WTC11 (cell line): Measurements from ENCODE around the gene RILP. TPM values are rescaled to one million over a fixed set of nuclear protein-coding genes. Genes with fewer than 3 reads are reported as not detected.
A peak's percentile ranks its signal among the peaks of the same experiment; 100 is the strongest.

Experiments used
- ATAC-seq: fragments of 200-7000 bp; cut with Tn5 transposase; 2 replicates; pipeline ENCODE4 v1.10.0; 2021; ENCODE audit warnings: mild to moderate bottlenecking, moderate library complexity
- CTCF ChIA-PET: fragments of 300-600 bp; sonication (Branson Sonifier 250); formaldehyde crosslinking; loops from one replicate; lab custom pipeline; 2021; ENCODE audit warnings: antibody characterized with exemption; lab: Charles Lee
- POLR2A ChIA-PET: fragments of 350-600 bp; sonication (Branson Sonifier 250); formaldehyde crosslinking; loops from one replicate; lab custom pipeline; 2021; ENCODE audit warnings: antibody characterized with exemption; lab: Charles Lee
- DNase-seq: peaks from one replicate; pipeline ENCODE4 v3.0.0; 2021; ENCODE audit warnings: low spot score
- H3K27ac Mint-ChIP-seq: 2 replicates; pipeline ENCODE4 v1.8.0; 2021; ENCODE audit warnings: mixed read lengths
- H3K27me3 Mint-ChIP-seq: 2 replicates; pipeline ENCODE4 v1.8.0; 2021; ENCODE audit warnings: low read depth, mild to moderate bottlenecking, moderate library complexity, mixed read lengths
- H3K36me3 Mint-ChIP-seq: 2 replicates; pipeline ENCODE4 v1.8.0; 2021; ENCODE audit warnings: mixed read lengths
- H3K4me1 Mint-ChIP-seq: 2 replicates; pipeline ENCODE4 v1.8.0; 2022; ENCODE audit warnings: mixed read lengths
- H3K4me3 Mint-ChIP-seq: 2 replicates; pipeline ENCODE4 v1.8.0; 2021; ENCODE audit warnings: mild to moderate bottlenecking, moderate library complexity, mixed read lengths
- H3K9me3 Mint-ChIP-seq: 2 replicates; pipeline ENCODE4 v1.8.0; 2021; ENCODE audit warnings: mixed read lengths
- ARID4B ChIP-seq: sonication (generic); formaldehyde crosslinking; IDR thresholded peaks from 2 replicates; pipeline ENCODE4 v1.8.0; 2023; ENCODE audit warnings: missing genetic modification reagents, mild to moderate bottlenecking, borderline replicate concordance
- CREM ChIP-seq: sonication (generic); formaldehyde crosslinking; IDR thresholded peaks from 2 replicates; pipeline ENCODE4 v1.8.1; 2022; ENCODE audit warnings: mild to moderate bottlenecking, missing genetic modification reagents, moderate library complexity
- FOXK1 ChIP-seq: sonication (generic); formaldehyde crosslinking; IDR thresholded peaks from 2 replicates; pipeline ENCODE4 v1.8.0; 2022; ENCODE audit warnings: mild to moderate bottlenecking, moderate library complexity, missing genetic modification reagents
- HMGA2 ChIP-seq: fragments of 250-450 bp; sonication (Bioruptor Pico); IDR thresholded peaks from 2 replicates; pipeline ENCODE4 v1.4.0; 2021; ENCODE audit warnings: mild to moderate bottlenecking, moderate library complexity
- HMGXB4 ChIP-seq: sonication (generic); formaldehyde crosslinking; IDR thresholded peaks from 2 replicates; pipeline ENCODE4 v1.8.1; 2023; ENCODE audit warnings: mild to moderate bottlenecking, moderate library complexity, missing genetic modification reagents
- KAT7 ChIP-seq: sonication (generic); formaldehyde crosslinking; IDR thresholded peaks from 2 replicates; pipeline ENCODE4 v1.8.1; 2023; ENCODE audit warnings: missing genetic modification reagents, mild to moderate bottlenecking, borderline replicate concordance
- MLX ChIP-seq: sonication (generic); formaldehyde crosslinking; IDR thresholded peaks from 2 replicates; pipeline ENCODE4 v1.8.1; 2023; ENCODE audit warnings: mild to moderate bottlenecking, missing genetic modification reagents, moderate library complexity
- MXD4 ChIP-seq: fragments of 250-450 bp; sonication (Bioruptor Pico); IDR thresholded peaks from 2 replicates; pipeline ENCODE4 v1.8.0; 2021; ENCODE audit warnings: mild to moderate bottlenecking, moderate library complexity, borderline replicate concordance
- NR1H2 ChIP-seq: sonication (generic); formaldehyde crosslinking; IDR thresholded peaks from 2 replicates; pipeline ENCODE4 v1.9.0; 2021; ENCODE audit warnings: mild to moderate bottlenecking, moderate library complexity, missing genetic modification reagents
- NR3C1 ChIP-seq: sonication (generic); formaldehyde crosslinking; conservative IDR thresholded peaks from 2 replicates; pipeline ENCODE4 v1.8.1; 2023; ENCODE audit warnings: low read depth, mild to moderate bottlenecking, missing genetic modification reagents
- SOX15 ChIP-seq: fragments of 250-450 bp; sonication (Bioruptor Pico); IDR thresholded peaks from 2 replicates; pipeline ENCODE4 v1.9.0; 2021; ENCODE audit warnings: mild to moderate bottlenecking
- TEAD1 ChIP-seq: sonication (generic); formaldehyde crosslinking; IDR thresholded peaks from 2 replicates; pipeline ENCODE4 v1.8.0; 2022; ENCODE audit warnings: mild to moderate bottlenecking, missing genetic modification reagents
- TEAD4 ChIP-seq: sonication (generic); formaldehyde crosslinking; IDR thresholded peaks from 2 replicates; pipeline ENCODE4 v1.8.0; 2022; ENCODE audit warnings: mild to moderate bottlenecking, missing genetic modification reagents
- ZNF219 ChIP-seq: sonication (generic); formaldehyde crosslinking; IDR thresholded peaks from 2 replicates; pipeline ENCODE4 v1.8.0; 2023; ENCODE audit warnings: missing genetic modification reagents, mild to moderate bottlenecking, borderline replicate concordance
- ZNF232 ChIP-seq: sonication (generic); formaldehyde crosslinking; IDR thresholded peaks from 2 replicates; pipeline ENCODE4 v1.8.0; 2022; ENCODE audit warnings: mild to moderate bottlenecking, missing genetic modification reagents
- ZNF263 ChIP-seq: sonication (generic); formaldehyde crosslinking; IDR thresholded peaks from 2 replicates; pipeline ENCODE4 v1.8.1; 2022; ENCODE audit warnings: low read depth, mild to moderate bottlenecking, moderate library complexity, missing genetic modification reagents
- ZNF281 ChIP-seq: sonication (generic); formaldehyde crosslinking; IDR thresholded peaks from 2 replicates; pipeline ENCODE4 v1.8.0; 2023; ENCODE audit warnings: mild to moderate bottlenecking, missing genetic modification reagents
- ZNF317 ChIP-seq: sonication (generic); formaldehyde crosslinking; IDR thresholded peaks from 2 replicates; pipeline ENCODE4 v1.8.1; 2023; ENCODE audit warnings: low read depth, mild to moderate bottlenecking, moderate library complexity, missing genetic modification reagents, borderline replicate concordance
- ZNF416 ChIP-seq: fragments of 250-450 bp; sonication (Bioruptor Pico); IDR thresholded peaks from 2 replicates; pipeline ENCODE4 v1.9.0; 2021; ENCODE audit warnings: mild to moderate bottlenecking, inconsistent platforms
- total RNA-seq: library from RNA; stranded (reverse); gene quantifications from 3 replicates; pipeline ENCODE4 v1.2.3, GENCODE V29; 2021
- TF ChIP-seq, protein P1 (sequence below): sonication (generic); formaldehyde crosslinking; IDR thresholded peaks from 2 replicates; pipeline ENCODE4 v1.8.1; 2023; ENCODE audit warnings: mild to moderate bottlenecking, missing genetic modification reagents, moderate library complexity
- TF ChIP-seq, protein P2 (sequence below): sonication (generic); formaldehyde crosslinking; IDR thresholded peaks from 2 replicates; pipeline ENCODE4 v1.8.1; 2022; ENCODE audit warnings: mild to moderate bottlenecking, moderate library complexity, missing genetic modification reagents
- TF ChIP-seq, protein P3 (sequence below): sonication (generic); formaldehyde crosslinking; IDR thresholded peaks from 2 replicates; pipeline ENCODE4 v1.8.1; 2023; ENCODE audit warnings: mild to moderate bottlenecking, missing genetic modification reagents

Gene RILP
- total RNA-seq, 1 experiment from 2014 or later, result 11.7 TPM

DNA sequence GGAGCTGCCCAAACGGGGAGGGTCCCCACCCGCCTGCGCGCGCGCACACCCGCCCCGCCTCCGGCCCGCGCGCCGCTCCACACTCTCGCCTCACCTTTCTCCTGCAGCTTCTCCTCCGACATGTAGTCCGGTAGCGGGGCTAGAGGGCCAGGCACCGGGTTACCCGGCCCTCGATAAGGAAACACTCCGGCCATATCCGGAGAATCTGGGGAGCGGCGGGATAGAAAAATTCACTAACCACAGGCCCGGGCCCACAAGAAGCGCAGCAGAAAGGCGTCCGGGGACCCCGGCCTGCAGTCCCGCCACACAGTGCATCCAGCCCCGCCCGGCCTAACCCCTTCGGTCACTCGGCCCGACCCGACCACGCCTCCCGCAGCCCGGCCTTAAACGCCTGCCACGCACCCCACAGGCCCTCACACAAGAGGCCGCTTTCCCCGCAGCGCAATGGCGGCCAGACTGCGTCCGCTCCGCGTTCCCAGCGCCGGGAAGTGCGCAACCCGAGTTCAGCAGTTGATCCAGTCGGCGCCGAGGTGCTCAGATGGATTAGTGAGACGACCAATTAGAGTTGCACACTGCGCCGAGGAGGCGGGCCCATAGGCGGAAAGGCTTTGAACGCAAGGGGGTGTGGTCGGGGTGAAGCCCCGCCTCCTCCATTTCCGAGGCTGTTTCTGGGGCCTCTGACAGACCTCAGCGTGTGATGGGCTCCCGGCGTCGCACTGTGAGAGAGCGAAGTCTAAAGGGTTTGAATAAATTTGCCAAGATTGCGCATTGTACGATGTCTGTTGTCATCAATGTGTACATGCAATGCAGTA, 34.9 kb upstream of the RILP start, which contains the start of gene PRPF8:
PRPF8 (minus strand) TSS at position 490 of the 812 bp plus-strand sequence; CDS start at position 194, 296 bp downstream.
- CTCF ChIA-PET, result interaction anchor here (0.6 to 1.4 kb wide), 6 partner anchors 11 to 37 kb away, joined by 3 to 11 read pairs (median 4); partner anchors contain the start of gene RILP
- H3K36me3 Mint-ChIP-seq, result peaks cover 49% of the 10 kb centered on the region
- TF ChIP-seq NR1H2 (CRISPR knock-in tag) (no peak), ARID4B (peak; percentile 61; the same call in 1 of the 2 replicates), TEAD4 (no peak), ZNF281 (CRISPR knock-in tag) (0 out of 2 replicates have a peak, but pooled peaks have one; percentile 14), SOX15 (CRISPR knock-in tag) (no peak), ZNF219 (CRISPR knock-in tag) (peak; percentile 28; the same call in 1 of the 2 replicates), TEAD1 (CRISPR knock-in tag) (peak; percentile 71), ZNF232 (CRISPR knock-in tag) (peak; percentile 58; the same call in 1 of the 2 replicates), FOXK1 (CRISPR knock-in tag) (peak; percentile 56; the same call in 1 of the 2 replicates), MXD4 (CRISPR knock-in tag) (no peak), ZNF263 (CRISPR knock-in tag) (no peak), KAT7 (no peak; the same call in 1 of the 2 replicates), MLX (CRISPR knock-in tag) (no peak), HMGA2 (CRISPR knock-in tag) (no peak), ZNF317 (CRISPR knock-in tag) (no peak), NR3C1 (CRISPR knock-in tag) (no peak), CREM (CRISPR knock-in tag) (peak; percentile 52; the same call in 1 of the 2 replicates), HMGXB4 (CRISPR knock-in tag) (0 out of 2 replicates have a peak, but pooled peaks have one; percentile 39), ZNF416 (CRISPR knock-in tag) (no peak)
- TF ChIP-seq, protein P1, sequence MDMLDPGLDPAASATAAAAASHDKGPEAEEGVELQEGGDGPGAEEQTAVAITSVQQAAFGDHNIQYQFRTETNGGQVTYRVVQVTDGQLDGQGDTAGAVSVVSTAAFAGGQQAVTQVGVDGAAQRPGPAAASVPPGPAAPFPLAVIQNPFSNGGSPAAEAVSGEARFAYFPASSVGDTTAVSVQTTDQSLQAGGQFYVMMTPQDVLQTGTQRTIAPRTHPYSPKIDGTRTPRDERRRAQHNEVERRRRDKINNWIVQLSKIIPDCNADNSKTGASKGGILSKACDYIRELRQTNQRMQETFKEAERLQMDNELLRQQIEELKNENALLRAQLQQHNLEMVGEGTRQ (CRISPR knock-in tag), result peak; percentile 22; the same call in 1 of the 2 replicates
- TF ChIP-seq, protein P2, sequence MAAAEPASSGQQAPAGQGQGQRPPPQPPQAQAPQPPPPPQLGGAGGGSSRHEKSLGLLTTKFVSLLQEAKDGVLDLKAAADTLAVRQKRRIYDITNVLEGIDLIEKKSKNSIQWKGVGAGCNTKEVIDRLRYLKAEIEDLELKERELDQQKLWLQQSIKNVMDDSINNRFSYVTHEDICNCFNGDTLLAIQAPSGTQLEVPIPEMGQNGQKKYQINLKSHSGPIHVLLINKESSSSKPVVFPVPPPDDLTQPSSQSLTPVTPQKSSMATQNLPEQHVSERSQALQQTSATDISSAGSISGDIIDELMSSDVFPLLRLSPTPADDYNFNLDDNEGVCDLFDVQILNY, result 0 out of 2 replicates have a peak, but pooled peaks have one; percentile 11
- TF ChIP-seq, protein P3, sequence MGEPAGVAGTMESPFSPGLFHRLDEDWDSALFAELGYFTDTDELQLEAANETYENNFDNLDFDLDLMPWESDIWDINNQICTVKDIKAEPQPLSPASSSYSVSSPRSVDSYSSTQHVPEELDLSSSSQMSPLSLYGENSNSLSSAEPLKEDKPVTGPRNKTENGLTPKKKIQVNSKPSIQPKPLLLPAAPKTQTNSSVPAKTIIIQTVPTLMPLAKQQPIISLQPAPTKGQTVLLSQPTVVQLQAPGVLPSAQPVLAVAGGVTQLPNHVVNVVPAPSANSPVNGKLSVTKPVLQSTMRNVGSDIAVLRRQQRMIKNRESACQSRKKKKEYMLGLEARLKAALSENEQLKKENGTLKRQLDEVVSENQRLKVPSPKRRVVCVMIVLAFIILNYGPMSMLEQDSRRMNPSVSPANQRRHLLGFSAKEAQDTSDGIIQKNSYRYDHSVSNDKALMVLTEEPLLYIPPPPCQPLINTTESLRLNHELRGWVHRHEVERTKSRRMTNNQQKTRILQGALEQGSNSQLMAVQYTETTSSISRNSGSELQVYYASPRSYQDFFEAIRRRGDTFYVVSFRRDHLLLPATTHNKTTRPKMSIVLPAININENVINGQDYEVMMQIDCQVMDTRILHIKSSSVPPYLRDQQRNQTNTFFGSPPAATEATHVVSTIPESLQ (CRISPR knock-in tag), result no peak

More for the DNA sequence above, 34.9 kb upstream of the RILP start, which contains the start of gene PRPF8:
- peak within 1 kb of the TSS; percentile 99 for H3K27ac Mint-ChIP-seq
- ATAC-seq, result peak; percentile 99
- DNase-seq, result peak; percentile 98
- peak within 1 kb of the TSS; percentile 95 for H3K4me3 Mint-ChIP-seq
- no peaks in the 10 kb centered on the region; the same call in 1 of the 2 replicates for H3K9me3 Mint-ChIP-seq
- H3K4me1 Mint-ChIP-seq, result peaks cover 13% of the 10 kb centered on the region
- POLR2A ChIA-PET, result interaction anchor here (0.6 to 1.7 kb wide), 5 partner anchors 15 to 84 kb away, joined by 3 to 9 read pairs (median 5); partner anchors contain the start of gene RILP
- H3K27me3 Mint-ChIP-seq, result no peaks in the 10 kb centered on the region
